GM19395 (cell line): ENCODE measurements around the gene TSGA10.
"Not testable (repeated sequence)": the region's sequence is repeated elsewhere in the genome, so short reads cannot be mapped to it uniquely, and the experiment has no call there.

Experiments
- ATAC-seq: cut with Tn5 transposase; IDR thresholded peaks from one replicate; pipeline ENCODE4 v1.9.1; 2021; ENCODE audit warnings: mild to moderate bottlenecking, moderate library complexity; ENCODE audit not compliant: unreplicated experiment

TSGA10 gene

GRCh38 chr2:99153921-99154604 is 679 bp downstream of the TSGA10 start:
- ATAC-seq, result no peak

GRCh38 chr2:99152199-99152895 is 2.4 kb downstream of the TSGA10 start:
- ATAC-seq, result no peak

GRCh38 chr2:99150706-99151105 is 4.0 kb downstream of the TSGA10 start:
- ATAC-seq, result no peak

- ATAC-seq, result peak; percentile 86
Measured at GRCh38 chr2:99141110-99142108, 13.3 kb downstream of the TSGA10 start, which contains the start of gene C2orf15. Gene C2orf15, plus strand, starts transcription at chr2:99141707. Its CDS starts 8,852 bp downstream, at chr2:99150559.

- peak; percentile 45 for ATAC-seq
Measured at GRCh38 chr2:99140860-99141109, 14.0 kb downstream of the TSGA10 start.

GRCh38 chr2:99140056-99140859 is 14.5 kb downstream of the TSGA10 start:
- no peak for ATAC-seq

- no peak for ATAC-seq
Measured at GRCh38 chr2:99139003-99139402, 15.7 kb downstream of the TSGA10 start.

- not testable (repeated sequence) for ATAC-seq
Measured at GRCh38 chr2:99135044-99135556, 19.6 kb downstream of the TSGA10 start.

- no peak for ATAC-seq
Measured at GRCh38 chr2:99127981-99128380, 26.8 kb downstream of the TSGA10 start.

GRCh38 chr2:99112617-99113016 is 42.1 kb downstream of the TSGA10 start:
- no peak for ATAC-seq

- ATAC-seq, result no peak
Measured at GRCh38 chr2:99111945-99112344, 42.8 kb downstream of the TSGA10 start.

GRCh38 chr2:99111236-99111635 is 43.5 kb downstream of the TSGA10 start:
- no peak for ATAC-seq

- ATAC-seq, result no peak
Measured at GRCh38 chr2:99106913-99107312, 47.8 kb downstream of the TSGA10 start.

- ATAC-seq, result no peak
Measured at GRCh38 chr2:99104006-99104405, 50.7 kb downstream of the TSGA10 start.

GRCh38 chr2:99101697-99102096 is 53.0 kb downstream of the TSGA10 start:
- ATAC-seq, result no peak

GRCh38 chr2:99096728-99097127 is 58.0 kb downstream of the TSGA10 start:
- no peak for ATAC-seq

- no peak for ATAC-seq
Measured at GRCh38 chr2:99088017-99088416, 66.7 kb downstream of the TSGA10 start.

GRCh38 chr2:99086385-99086784 is 68.4 kb downstream of the TSGA10 start:
- ATAC-seq, result no peak

- ATAC-seq, result no peak
Measured at GRCh38 chr2:99085421-99085820, 69.3 kb downstream of the TSGA10 start.

GRCh38 chr2:99084256-99084655 is 70.5 kb downstream of the TSGA10 start:
- no peak for ATAC-seq
